Measurements from ENCODE around the gene SETD2.
A peak's percentile ranks its signal among the peaks of the same experiment; 100 is the strongest.
"Not testable (repeated sequence)": the region's sequence is repeated elsewhere in the genome, so short reads cannot be mapped to it uniquely, and the experiment has no call there.

Gene SETD2

DNA sequence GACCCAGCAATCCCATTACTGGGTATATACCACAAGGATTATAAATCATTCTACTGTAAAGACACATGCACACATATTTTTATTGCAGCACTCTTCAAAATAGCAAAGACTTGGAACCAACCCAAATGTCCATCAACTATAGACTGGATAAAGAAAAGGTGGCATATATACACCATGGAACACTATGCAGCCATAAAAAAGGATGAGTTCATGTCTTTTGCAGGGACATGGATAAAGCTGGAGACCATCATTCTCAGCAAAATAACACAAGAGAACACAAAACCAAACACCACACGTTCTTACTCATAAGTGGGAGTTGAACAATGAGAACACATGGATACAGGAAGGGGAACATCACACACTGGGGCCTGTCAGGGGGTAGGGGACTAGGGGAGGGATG lies 137.5 kb downstream of the SETD2 start:
- not testable (repeated sequence) for DNase-seq

DNA sequence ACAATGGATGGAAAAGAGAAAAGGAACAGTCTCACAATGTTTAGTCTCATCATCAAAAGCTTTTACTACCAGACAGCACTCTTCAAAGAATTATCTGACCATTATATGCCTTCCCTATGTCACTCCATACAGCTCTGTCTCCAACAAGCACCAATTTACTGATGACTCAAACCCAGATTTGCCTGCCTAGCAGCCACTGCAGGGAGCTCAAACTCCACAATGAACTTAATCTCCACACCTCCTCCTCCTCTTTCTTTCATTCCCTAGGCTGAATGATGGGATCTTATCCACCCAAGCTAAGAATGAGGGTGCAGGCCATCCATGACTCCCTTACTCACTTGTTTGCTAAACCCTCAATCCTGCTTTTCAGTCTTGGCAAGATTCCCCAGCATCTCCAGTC lies 139.0 kb downstream of the SETD2 start:
- DNase-seq = peak; percentile 41

DNA sequence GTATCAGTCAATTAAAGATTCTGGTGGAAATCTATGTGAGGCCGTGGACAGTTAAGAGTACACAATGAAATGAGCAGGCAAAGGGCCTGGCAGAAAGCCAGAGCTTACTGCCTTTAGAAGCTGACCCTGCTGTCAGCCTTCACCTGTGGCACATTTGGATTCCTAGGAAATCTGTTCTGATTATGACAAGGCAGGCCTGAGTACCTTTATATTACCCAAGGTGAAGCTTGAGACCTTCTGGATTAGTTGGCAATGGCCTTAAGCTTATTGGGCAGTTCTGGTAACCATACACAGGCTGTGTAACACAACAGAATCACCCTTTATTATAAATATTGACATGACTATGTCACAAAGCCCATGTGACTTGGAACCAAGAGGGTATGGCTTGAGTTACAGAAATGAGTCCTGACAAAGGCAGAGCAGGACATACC lies 141.3 kb downstream of the SETD2 start:
- no peak for DNase-seq

DNA sequence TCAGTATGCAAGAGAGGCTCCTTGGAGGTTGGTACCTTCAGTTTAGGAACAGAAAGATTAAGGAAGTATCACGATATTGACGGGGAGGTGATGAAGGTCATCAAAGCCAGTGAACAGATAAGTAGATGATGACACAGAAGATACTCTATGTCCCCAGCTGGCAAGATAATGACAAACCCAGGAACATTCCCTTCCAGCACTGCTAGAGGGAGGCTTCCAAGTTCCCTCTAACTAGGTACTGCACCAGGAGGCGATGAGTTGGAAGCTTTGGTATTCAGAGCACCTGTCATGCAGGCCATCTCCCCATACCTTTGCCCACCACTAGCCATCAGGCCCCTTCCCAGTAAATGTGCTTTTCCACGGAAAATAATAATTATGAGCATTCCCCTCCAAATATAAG lies 143.6 kb downstream of the SETD2 start:
- DNase-seq = no peak

DNA sequence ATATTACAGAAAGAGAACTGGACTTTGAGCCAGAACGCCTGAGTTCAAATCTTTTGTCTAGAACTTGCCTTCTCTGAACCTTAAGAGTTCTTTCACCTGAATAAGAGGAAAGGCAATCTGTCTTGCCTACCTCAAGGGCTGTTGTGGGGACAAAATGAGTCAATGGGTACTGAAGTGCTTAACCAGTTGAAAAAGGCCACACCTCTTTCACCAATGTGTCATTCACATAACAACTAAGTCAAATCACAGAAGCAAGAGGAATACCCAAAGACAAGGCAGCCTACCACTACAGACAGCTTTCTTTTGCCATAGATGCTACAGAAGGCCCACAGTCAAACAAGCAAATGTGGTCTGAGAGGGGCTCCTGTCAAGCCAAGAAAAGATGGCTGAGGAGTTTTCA lies 144.7 kb downstream of the SETD2 start:
- DNase-seq = no peak

DNA sequence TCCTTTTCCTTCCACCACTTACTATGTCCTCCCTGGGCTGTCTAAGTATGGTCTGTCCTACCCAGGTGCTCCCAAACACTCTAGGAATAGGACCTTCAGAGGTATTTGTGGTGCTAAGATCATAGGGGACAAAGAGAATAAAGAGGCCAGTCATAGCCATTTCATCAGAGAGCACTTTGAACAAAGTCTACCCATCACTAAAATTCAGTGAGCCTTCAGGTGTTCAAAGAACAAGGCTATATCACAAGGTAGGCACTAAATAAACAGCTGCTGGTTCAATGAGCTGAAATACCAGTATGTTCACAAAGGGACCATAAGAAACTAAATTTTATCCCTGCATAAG lies 145.7 kb downstream of the SETD2 start:
- DNase-seq = no peak

DNA sequence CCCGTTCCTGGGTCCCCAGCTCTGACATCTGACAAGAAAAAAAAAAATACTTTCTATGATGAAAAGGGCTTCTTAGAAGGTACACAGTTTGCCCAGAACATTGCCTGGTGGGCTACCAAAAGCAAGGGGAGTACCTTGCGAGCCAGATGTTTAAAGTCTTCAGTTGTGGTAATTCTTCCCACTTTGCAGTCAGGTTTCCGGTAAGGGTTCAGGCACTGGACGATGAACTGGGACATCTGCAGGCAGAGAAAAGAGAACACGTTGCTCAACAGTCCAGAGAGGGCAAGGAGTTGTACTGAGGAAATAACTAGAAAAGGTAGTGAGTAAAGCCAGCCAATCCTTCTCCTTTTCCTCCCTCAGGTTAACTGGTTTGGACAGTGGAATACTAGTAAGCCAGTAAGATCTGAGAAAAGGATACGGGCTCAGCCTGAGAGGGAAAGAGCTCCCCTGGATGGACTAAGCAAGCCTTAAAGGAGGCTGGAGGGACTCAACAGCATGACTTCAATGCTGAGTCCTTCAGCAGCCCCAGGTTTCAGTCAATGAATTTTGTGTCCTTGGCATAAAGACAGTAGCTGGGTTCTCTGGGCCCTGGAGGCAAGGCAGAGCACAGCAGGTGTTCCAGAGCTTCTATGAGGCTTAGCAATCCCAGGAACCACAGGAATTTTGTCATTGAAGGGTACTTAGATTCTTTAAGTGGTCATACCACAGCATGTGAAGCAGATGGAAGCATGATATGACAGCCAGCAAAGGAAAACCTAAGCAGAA lies 146.2 kb downstream of the SETD2 start:
- DNase-seq = peak; percentile 51

DNA sequence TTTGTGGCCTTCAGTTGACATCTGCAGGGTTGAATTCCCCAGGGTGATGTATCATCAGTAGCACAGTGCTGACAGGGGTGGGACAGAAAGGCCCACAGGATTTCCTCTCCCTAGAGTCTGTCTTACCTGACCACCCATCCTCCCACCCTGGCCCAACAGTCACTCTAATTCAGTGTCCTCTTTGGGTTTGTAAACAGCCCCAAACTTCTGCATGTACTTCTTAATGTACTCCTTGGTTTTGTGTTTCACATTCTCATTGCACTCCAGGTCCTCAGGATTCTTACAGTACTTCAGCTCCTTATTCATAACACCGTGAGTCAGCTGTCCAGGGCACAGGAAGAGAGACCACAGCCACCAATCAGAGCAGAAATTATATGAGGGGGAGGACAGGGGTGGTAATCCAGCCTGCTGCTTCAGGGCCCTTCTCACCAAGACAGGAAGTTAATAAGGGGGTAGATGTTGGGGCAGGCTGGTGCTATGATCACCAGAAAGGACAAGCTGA lies 146.9 kb downstream of the SETD2 start:
- peak; percentile 91 for DNase-seq

DNA sequence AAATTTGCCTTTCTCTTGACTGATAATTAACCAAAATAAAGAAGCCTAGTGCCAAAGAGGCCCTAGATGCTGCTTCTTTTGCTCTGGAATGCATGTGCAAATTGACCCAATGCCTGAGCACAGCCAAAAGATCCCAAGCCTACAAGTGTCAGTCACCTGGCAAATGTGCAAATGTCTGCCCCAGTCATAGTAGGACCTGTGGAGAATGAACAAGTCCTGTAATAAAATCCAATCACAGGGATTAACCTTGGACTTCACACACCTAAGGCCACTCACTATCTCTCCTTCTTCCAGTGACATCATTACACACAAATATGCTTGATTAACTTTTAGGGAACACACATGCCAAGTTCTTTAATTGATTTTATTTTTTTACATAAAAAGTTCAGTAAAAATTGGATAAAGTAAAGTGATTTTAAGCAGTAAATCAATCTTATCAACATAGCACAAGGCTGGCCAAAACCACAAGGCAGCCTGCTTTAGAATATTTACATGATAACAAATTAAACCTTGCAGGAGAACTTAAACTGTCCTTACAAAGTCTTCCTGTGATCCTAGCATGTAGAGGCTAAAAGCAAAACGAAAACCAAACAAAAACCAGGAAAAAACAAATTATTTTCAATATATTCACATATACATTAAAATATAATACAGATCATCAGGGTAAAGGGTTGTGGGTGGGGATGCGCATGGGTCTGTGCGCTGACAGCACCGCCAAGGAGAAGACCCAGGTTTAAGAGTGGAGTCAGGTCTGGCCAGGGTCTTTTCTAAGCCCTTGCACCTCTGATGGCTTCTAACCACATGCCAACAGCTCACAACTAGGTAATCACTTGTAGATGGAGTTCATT lies 147.6 kb downstream of the SETD2 start:
- DNase-seq = no peak

DNA sequence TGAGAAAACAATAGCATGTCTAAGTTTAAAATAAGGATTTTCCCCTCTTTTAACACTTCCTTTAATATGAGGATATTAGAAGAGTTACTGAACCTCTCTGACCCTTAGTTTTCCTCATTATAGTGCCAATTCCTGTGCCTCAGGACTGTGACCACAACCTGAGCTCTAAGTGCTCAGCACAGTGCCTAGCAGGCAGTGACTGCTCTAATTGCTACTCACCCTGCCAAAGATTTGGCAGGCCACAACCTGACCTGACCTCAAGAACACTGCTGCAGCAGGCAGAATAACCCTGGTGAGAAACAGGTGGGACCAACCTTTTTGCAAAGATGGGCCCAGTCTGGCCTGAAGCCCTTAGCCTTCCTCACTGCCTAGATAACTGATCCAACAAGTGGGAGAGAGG lies 148.8 kb downstream of the SETD2 start:
- no peak for DNase-seq

DNA sequence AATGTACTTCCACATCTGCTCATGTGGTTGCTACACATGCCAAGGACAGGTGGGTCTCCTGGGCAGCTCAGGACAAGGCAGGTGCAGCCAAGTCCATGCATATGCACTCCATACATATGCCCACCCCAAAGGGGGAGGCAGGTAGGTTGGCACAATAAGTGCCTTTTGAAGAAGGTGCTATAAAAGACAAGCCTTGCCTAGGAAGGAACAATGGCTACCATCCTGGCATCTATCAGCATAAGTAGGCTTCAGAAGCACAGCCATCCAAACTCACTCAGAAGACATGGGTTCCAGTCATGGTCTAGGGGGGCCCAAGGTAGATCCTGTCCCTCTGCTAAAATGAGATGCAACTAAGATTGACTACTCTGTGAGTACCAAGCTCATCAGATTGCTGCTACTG lies 149.9 kb downstream of the SETD2 start:
- DNase-seq = no peak

DNA sequence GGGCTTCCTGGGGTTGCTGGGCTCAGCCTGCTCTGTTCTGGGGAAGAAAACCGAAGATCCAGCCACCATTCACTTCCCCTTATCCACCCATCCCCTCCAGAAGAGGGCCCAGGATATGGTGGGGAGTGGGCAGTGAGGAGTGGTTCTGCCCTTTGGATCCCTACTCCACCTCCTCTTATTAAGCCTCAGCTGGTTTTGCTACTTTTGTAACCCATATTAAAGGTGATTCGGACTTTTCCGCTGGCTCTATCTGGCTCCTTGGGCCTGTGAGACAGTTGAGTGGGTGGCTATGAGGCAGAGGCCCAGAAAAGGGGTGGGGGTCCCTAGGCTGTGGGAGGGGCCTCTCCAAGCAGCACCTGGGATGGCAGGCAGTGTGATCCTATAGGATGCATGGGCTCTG lies 150.7 kb downstream of the SETD2 start:
- no peak for DNase-seq

DNA sequence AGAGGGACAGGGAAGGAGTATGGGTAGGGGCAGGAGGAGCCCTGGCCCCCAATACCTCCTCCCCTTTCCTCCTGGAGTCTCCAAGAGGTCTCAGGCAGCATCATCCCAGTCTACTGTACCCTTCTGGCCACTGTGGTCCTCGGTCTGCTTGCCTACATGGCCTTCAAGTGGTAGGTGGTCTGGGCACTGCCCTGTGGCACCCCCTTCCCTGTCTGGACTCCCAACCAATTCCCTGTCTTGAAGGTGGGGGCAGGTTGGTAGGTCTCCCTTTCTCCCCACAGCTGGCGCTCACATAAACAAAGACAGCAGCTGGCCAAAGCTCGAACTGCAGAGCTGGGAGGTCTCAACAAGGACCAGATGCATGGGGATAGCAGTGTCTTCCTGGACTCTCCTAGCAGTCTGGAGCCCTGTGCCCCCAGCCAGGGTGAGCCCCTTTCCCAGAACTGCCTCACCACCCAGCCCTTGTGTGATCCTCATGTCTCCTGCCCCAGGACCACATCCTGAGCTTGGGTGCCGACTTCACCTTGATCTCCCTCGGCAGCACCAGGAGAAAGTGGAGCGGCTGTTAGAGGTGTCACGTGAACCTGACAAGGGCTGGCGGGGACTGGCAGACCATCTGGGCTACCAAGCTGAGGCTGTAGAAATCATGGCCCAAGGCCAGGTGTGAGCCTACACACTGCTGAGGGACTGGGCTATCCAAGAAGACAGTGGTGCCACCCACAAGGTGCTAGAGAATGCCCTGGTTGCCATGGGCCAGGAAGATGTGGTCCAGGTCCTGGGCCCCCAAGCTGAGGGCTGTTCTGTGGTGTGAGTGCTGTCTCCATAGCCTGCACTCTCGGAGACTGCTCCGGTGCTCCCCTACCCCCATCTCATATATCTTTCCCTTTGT lies 151.3 kb downstream of the SETD2 start:
- DNase-seq = no peak

DNA sequence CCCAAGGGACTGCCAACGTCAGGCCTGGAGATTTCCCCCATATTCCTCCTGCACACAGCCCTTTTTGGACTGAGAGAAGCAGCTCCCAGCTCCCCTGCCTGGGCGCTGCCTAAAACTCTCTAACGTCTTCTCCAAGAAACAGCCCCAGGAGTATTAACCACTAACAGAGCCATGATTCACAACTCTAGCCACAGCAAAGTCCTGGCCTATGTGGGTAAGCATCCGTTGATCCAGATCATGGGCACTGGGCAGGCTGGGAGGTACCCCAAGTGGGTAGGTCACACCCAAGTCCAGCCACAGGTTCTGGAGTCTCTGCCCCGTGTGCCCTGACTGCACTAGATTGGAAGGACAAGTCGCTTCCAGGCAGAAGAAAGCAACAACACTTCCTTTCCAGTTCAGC lies 152.5 kb downstream of the SETD2 start:
- DNase-seq = no peak

DNA sequence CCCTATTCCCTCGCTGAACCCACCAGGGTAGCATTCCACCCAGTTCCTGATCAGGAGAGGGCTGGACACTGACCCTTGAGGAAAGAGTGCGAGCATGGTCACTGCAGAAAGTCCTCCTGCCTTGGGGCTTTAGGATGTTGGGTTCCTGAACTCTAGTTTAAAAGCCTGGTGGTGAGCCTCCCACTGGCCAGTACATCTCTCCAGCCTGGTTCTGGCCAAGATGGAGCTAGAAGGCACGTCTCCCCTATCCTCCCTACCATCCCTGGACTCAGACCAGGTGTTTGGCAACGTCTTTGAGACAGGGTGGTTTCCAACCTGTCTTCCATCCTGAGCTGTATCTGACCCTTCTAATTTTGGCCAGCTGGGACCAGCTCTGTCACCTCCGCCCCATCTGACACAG lies 153.0 kb downstream of the SETD2 start:
- no peak for DNase-seq

DNA sequence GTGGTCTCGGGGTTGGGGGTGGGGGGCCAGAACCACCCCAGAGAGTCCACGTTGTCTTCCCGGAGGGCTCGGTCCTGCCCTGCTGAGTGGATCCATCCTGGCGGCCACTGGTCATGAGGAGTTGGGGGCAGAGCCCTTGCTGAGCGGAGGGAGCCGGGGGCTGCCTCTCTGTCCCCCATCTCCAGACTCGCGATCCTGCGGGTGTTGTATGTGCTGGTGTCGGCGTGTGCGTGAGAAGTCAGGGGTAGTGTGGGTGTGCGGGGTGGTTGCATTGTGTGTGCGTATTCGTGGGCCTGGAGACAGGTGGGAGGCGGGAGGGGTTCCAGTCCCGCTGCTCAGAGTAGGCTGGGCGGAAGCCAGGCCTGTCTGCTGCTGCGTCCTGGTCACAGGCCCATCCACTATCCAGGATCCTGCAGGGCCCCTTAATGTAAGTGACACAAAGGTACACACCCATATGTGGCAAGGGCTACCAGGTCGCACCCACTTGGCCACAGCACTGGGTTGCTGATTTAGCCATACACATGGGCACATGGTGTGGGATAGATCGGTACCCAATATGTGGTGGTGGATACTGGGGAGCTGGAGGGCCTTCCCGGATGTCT lies 153.7 kb downstream of the SETD2 start:
- DNase-seq = no peak

DNA sequence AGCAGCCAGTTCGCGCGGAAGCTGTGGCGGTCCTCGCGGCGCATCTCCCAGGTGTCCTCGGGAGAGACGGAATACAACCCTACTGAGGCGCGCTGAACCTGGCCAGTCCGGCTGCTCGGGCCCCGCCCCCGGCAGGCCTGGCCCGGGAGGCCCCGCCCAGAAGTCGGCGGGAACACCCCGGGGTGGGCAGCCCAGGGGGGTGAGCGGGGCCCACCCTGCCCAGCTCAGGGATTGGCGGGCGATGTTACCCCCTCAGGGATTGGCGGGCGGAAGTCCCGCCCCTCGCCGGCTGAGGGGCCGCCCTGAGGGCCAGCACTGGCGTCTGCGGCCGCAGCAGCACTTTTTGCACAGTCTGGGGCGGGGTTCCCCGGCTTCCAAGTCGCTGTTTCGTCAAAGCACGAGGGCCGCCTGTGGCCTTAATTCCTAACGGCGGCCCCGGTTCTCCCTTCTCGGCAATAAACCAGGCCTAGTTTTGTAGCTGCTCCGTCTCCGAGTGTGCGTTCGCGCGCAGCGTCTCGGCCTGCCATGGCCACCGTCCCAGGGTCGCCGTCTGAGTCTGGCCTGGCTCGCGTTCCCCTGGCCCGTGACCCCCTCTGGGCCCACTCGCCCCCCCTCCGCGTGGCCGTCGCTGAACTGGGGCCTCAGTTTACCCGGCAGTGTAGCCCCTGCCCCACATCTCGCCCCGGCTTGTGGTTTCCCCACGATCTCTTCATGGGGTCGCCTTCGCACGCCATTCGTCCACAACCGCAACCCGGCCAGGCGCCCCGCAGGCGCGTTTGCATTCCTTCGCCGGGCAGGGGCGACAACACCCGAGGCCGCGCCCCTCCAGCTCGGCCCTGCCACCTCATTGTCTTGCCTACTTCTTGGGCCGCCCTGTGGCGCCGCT lies 154.4 kb downstream of the SETD2 start:
- DNase-seq = peak; percentile 95

DNA sequence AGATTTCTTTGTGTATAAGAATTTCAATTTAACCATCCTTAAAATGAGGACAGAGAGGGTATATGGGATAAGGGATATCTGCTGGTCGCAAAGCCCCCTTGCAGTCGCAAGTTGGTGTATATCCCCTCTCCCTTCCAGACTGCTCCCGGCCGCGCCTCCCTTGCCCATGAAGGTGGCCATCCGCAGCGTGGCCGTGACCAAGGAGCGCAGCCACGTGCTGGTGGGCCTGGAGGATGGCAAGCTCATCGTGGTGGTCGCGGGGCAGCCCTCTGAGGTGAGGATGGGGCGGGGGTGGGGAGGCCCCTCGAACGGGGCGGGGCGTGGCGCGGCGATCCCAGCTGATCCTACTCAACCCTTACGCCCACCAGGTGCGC lies 155.1 kb downstream of the SETD2 start:
- no peak for DNase-seq

DNA sequence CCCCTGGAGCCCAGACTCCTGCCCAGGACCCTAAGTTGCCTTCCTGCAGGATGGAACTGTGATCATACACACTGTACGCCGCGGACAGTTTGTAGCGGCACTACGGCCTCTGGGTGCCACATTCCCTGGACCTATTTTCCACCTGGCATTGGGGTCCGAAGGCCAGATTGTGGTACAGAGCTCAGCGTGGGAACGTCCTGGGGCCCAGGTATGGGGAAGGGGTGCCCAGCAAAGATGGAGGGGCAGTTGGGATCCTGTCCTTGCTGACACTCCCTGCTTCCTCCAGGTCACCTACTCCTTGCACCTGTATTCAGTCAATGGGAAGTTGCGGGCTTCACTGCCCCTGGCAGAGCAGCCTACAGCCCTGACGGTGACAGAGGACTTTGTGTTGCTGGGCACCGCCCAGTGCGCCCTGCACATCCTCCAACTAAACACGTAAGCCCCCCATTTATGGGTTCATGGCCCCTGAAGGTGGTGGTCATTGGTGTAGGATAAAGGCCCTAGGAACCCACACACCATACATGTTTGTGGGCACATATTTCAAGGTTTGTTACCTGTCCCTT lies 155.6 kb downstream of the SETD2 start:
- DNase-seq = no peak

DNA sequence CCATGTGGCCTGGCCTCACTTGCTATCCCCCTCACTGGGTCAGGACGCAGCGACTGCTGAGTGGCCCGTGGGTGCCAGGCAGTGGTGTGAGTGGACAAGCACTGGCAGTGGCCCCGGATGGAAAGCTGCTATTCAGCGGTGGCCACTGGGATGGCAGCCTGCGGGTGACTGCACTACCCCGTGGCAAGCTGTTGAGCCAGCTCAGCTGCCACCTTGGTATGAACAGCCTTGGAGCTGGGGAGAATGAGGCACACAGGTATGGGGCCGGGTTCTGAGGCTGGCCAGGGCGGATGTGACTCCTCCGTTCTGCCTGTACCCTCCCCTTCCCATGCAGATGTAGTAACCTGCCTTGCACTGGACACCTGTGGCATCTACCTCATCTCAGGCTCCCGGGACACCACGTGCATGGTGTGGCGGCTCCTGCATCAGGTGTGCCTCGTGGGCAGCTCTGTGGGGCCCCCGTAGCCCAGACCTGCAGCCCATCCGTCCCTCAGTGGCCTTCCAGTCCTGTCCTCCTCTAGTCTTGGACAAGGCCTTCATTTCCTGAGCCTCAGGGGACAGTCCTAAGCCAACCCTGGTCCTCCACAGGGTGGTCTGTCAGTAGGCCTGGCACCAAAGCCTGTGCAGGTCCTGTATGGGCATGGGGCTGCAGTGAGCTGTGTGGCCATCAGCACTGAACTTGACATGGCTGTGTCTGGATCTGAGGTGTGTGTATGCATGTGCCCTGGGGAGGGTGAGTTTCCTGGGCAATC lies 156.3 kb downstream of the SETD2 start:
- no peak for DNase-seq

DNA sequence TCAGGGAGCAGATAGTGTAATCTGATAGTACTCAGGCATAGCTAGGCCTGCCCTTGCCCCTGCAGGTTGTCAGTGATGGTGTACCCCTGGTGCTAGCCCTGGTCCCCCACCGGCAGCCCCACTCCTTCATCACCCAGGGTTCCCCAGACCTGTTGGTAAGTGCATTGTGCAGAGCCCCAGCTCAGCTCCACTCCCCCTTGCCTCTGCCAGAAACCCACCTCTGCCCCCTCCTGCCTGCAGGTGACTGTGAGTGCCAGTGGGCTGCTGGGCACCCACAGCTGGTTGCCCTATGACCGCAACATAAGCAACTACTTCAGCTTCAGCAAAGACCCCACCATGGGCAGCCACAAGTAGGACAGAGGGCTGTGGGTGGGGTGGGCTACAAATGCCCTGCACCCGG lies 156.9 kb downstream of the SETD2 start:
- DNase-seq = no peak

Measured in fibroblast of skin of right biceps (primary cell).